Eye (tissue), 1 donor: ENCODE data around the gene VRK1.

Source experiments
- DNase-seq: peaks from one replicate; pipeline ENCODE4 v3.0.0-alpha.2; 2015

VRK1 gene

GRCh38 chr14:96928779-96929380 lies 131.7 kb downstream of the VRK1 start:
- no peak for DNase-seq

GRCh38 chr14:96929950-96930349 lies 132.8 kb downstream of the VRK1 start:
- peak; percentile 60 for DNase-seq

- DNase-seq = no peak
Observed at GRCh38 chr14:96930526-96930925, 133.3 kb downstream of the VRK1 start.
